HEK293T (cell line): Measurements from ENCODE around the gene TRIM59.

Experiments
- CTCF ChIA-PET: fragments of 350-600 bp; formaldehyde crosslinking; extraction: SDS; loops from one replicate; lab custom pipeline; 2021; ENCODE audit warnings: antibody characterized with exemption, inconsistent platforms; lab: Yijun Ruan, JAX
- POLR2A ChIA-PET: fragments of 350-600 bp; formaldehyde crosslinking; extraction: SDS; loops from one replicate; lab custom pipeline; 2020; ENCODE audit warnings: antibody characterized with exemption, inconsistent platforms; lab: Yijun Ruan, JAX
- DNase-seq: peaks from one replicate; pipeline ENCODE4 v3.0.0; 2012; ENCODE audit warnings: mixed read lengths; ENCODE audit errors: extremely low spot score
- ARNT ChIP-seq: fragments of 450-650 bp; IDR thresholded peaks from 2 replicates; pipeline ENCODE4 v1.6.1; 2017; ENCODE audit warnings: mild to moderate bottlenecking
- BHLHE40 ChIP-seq: fragments of 450-650 bp; IDR thresholded peaks from 2 replicates; pipeline ENCODE4 v1.6.1; 2016; ENCODE audit warnings: mild to moderate bottlenecking, moderate library complexity, borderline replicate concordance
- CTBP1 ChIP-seq: fragments of 450-650 bp; IDR thresholded peaks from 2 replicates; pipeline ENCODE4 v1.6.1; 2016; ENCODE audit warnings: borderline replicate concordance
- ELF4 ChIP-seq: fragments of 450-650 bp; IDR thresholded peaks from 2 replicates; pipeline ENCODE4 v1.6.1; 2017; ENCODE audit warnings: antibody characterized with exemption
- FOXA1 ChIP-seq: fragments of 450-650 bp; IDR thresholded peaks from 2 replicates; pipeline ENCODE4 v1.6.1; 2016; ENCODE audit warnings: mild to moderate bottlenecking
- FOXK2 ChIP-seq: fragments of 450-650 bp; IDR thresholded peaks from 2 replicates; pipeline ENCODE4 v1.6.1; 2016; ENCODE audit warnings: mild to moderate bottlenecking
- FOXM1 ChIP-seq: fragments of 450-650 bp; IDR thresholded peaks from 2 replicates; pipeline ENCODE4 v1.6.1; 2017; ENCODE audit warnings: mild to moderate bottlenecking, borderline replicate concordance
- HDGF ChIP-seq: fragments of 450-650 bp; IDR thresholded peaks from 2 replicates; pipeline ENCODE4 v1.6.1; 2017; ENCODE audit warnings: antibody characterized with exemption, borderline replicate concordance
- L3MBTL2 ChIP-seq: fragments of 450-650 bp; conservative IDR thresholded peaks from 2 replicates; pipeline ENCODE4 v1.6.1; 2016; ENCODE audit warnings: mild to moderate bottlenecking
- LEF1 ChIP-seq: fragments of 450-650 bp; IDR thresholded peaks from 2 replicates; pipeline ENCODE4 v1.6.1; 2017; ENCODE audit warnings: mild to moderate bottlenecking, borderline replicate concordance
- NFRKB ChIP-seq: fragments of 450-650 bp; IDR thresholded peaks from 2 replicates; pipeline ENCODE4 v1.6.1; 2016; ENCODE audit warnings: mild to moderate bottlenecking, moderate library complexity
- SP1 ChIP-seq: fragments of 450-650 bp; IDR thresholded peaks from 2 replicates; pipeline ENCODE4 v1.6.1; 2017
- SUZ12 ChIP-seq: fragments of 450-650 bp; IDR thresholded peaks from 2 replicates; pipeline ENCODE4 v1.6.1; 2016; ENCODE audit warnings: mild to moderate bottlenecking
- TARDBP ChIP-seq: fragments of 450-650 bp; IDR thresholded peaks from 2 replicates; pipeline ENCODE4 v1.6.1; 2016
- ZNF384 ChIP-seq: fragments of 450-650 bp; IDR thresholded peaks from 2 replicates; pipeline ENCODE4 v1.6.1; 2016
- TF ChIP-seq, protein P1 (sequence below): fragments of 450-650 bp; IDR thresholded peaks from 2 replicates; pipeline ENCODE4 v1.6.1; 2016

TRIM59 gene

DNA sequence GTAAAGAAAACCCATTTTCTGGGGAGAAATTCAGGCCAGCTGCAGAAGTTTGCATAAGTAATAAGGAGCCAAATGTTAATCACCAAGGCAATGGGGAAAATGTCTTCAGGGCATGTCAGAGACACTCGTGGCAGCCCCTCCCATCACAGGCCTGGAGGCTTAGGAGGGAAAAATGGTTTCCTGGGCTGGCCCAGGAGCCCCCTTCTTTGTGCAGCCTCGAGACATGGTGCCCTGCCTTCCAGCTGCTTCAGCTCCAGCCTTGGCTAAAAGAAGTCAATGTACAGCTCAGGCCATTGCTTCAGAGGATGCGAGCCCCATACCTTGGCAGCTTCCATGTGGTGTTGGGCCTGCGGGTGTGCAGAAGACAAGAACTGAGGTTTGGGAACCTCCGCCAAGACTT, 20.6 kb upstream of the TRIM59 start:
- POLR2A ChIA-PET = no interaction called here
- CTCF ChIA-PET = no interaction called here
- DNase-seq = no peak
- TF ChIP-seq NFRKB (no peak), CTBP1 (no peak), FOXK2 (no peak), FOXM1 (no peak), SUZ12 (no peak), LEF1 (no peak), TARDBP (no peak)

DNA sequence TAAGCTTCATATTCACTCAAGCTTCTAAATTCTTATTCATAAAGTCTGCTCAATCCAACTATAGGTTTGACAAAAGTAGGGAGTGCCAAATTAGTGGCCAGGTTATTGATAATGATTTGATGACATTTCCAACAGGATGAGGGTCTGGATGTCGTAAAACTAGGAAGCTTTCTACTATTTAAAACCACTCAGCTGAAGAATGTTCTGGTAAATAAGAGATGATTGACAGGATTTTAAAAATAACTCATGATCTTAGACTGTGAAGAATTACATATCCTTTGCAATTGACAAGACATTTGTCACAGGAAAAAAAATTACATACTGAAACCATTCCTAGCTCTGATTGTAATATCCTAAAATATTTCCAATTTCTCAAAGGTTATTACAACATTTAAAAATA, 15.4 kb upstream of the TRIM59 start:
- DNase-seq = no peak
- ChIA-PET CTCF (no interaction called here), POLR2A (interaction anchor here (1.1 kb wide), 1 partner anchor 15 kb away, joined by 3 read pairs; the partner anchor contains the start of gene TRIM59)
- TF ChIP-seq CTBP1 (no peak), TARDBP (no peak), NFRKB (no peak), SUZ12 (no peak), FOXA1 (no peak), ELF4 (no peak), SP1 (no peak), ARNT (no peak), FOXK2 (no peak), ZNF384 (no peak), BHLHE40 (no peak), HDGF (no peak), LEF1 (no peak), FOXM1 (no peak), L3MBTL2 (no peak)
- TF ChIP-seq, protein P1, sequence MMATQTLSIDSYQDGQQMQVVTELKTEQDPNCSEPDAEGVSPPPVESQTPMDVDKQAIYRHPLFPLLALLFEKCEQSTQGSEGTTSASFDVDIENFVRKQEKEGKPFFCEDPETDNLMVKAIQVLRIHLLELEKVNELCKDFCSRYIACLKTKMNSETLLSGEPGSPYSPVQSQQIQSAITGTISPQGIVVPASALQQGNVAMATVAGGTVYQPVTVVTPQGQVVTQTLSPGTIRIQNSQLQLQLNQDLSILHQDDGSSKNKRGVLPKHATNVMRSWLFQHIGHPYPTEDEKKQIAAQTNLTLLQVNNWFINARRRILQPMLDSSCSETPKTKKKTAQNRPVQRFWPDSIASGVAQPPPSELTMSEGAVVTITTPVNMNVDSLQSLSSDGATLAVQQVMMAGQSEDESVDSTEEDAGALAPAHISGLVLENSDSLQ = no peak

DNA sequence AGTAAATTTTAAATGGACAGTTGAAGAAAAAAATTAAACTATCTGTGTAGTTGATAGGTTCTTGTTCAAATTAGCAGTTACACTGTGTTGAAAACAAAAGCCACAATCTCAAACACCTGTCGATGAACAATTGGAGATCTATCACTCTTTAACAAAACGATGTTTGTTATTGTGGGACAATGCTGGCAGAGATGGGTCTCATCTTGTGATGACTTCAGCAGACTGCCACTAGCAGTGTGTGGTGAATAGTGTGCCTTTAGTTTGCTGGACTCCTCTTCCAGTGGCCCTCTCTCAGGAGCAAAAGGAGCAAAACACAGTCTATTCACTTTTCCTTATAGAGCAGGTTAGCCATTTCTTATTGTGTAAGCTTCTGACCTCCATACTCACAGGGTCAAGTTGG, 14.7 kb upstream of the TRIM59 start:
- no peak for TF ChIP-seq L3MBTL2
- TF ChIP-seq CTBP1 = no peak
- TF ChIP-seq, protein P1 = no peak
- no peak for TF ChIP-seq FOXM1
- no peak for TF ChIP-seq LEF1
- TF ChIP-seq ZNF384 = no peak
- TF ChIP-seq SP1 = no peak
- TF ChIP-seq BHLHE40 = no peak
- TF ChIP-seq HDGF = no peak
- no peak for TF ChIP-seq SUZ12
- POLR2A ChIA-PET = interaction anchor here (1.1 kb wide), 1 partner anchor 14 kb away, joined by 3 read pairs; the partner anchor contains the start of gene TRIM59
- CTCF ChIA-PET = no interaction called here
- DNase-seq = no peak

DNA sequence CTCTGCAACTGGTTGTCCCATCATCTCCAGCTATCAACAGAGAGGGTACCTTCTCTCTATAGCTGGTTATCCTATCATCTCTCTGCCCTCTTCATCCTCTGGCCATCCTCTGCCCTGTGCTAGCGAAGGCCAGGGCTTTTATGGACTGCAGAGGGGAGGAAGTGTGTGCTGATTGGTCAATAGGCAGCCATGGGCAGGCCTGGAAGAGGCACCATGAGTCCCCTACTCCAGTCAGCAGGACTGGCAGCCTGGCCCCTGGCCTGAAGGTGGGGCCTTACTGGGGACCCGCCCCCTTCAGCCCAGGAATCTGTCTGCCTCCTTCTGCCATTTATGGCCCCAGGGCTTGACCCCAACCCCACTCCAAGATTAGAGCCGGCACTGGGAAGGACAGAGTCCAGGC, 10.4 kb upstream of the TRIM59 start:
- ChIA-PET CTCF (no interaction called here), POLR2A (interaction anchor here (4.4 kb wide), 1 partner anchor 10 kb away, joined by 20 read pairs; the partner anchor contains the start of gene TRIM59)
- no peak for DNase-seq
- TF ChIP-seq ZNF384 (no peak), SP1 (no peak), FOXA1 (no peak), BHLHE40 (no peak), CTBP1 (no peak), TARDBP (no peak), NFRKB (no peak), ELF4 (no peak), L3MBTL2 (no peak), ARNT (no peak), SUZ12 (no peak), FOXM1 (no peak), FOXK2 (no peak), HDGF (no peak), LEF1 (no peak)
- TF ChIP-seq, protein P1 = no peak

DNA sequence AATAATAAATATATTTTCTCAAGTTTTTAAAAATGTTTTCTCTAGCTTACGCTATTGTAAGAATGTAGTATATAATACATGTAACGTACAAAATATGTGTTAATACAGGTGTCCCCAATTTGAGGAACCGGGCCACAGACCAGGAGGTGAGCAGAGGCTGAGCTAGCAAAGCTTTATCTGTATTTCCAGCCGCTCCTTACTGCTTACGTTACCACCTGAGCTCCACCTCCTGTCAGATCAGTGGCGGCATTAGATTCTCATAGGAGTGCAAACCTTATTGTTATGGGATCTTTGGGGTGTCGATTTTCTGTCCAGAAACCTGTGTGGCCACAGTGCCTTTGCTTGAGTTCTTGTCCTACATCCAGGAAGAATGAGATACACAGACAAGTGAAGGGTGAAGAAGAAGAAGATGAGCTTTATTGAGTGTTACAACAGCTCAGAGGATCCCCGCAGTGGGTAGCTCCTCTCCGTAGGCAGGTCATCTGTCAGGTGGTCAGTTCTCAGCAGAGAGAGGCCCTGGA, 9.9 kb upstream of the TRIM59 start:
- DNase-seq = no peak
- CTCF ChIA-PET = no interaction called here
- TF ChIP-seq L3MBTL2 = no peak
- TF ChIP-seq HDGF = no peak
- TF ChIP-seq LEF1 = no peak
- TF ChIP-seq FOXK2 = no peak
- no peak for TF ChIP-seq ELF4
- TF ChIP-seq ARNT = no peak
- TF ChIP-seq CTBP1 = no peak
- TF ChIP-seq ZNF384 = no peak
- TF ChIP-seq TARDBP = no peak
- no peak for TF ChIP-seq BHLHE40
- no peak for TF ChIP-seq NFRKB
- no peak for TF ChIP-seq FOXA1
- TF ChIP-seq FOXM1 = no peak
- POLR2A ChIA-PET = interaction anchor here (4.4 kb wide), 1 partner anchor 10 kb away, joined by 20 read pairs; the partner anchor contains the start of gene TRIM59

DNA sequence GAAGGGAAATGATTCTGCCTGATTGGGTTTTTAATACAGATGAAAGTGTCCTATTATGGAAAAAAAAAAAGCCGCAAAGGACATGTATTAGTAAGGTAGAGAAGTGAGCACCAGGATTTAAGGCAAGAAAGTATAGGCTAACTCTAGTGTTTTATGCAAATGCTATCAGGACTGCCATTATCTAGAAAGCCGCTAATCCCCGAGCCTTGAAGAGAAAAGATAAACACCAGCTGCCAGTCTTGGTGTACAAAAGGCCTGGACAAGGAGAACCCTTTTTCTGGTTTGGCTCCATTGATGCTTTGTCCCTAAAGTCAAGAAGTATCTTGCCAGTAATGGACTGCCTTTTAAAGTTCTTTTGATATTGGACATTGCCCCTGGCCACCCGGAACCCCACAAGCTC, 8.6 kb upstream of the TRIM59 start:
- TF ChIP-seq HDGF (no peak), BHLHE40 (no peak), CTBP1 (no peak), FOXK2 (no peak), ARNT (no peak), SP1 (no peak), LEF1 (no peak)
- no peak for DNase-seq
- CTCF ChIA-PET = no interaction called here
- POLR2A ChIA-PET = interaction anchor here (4.4 kb wide), 1 partner anchor 8 kb away, joined by 20 read pairs; the partner anchor contains the start of gene TRIM59
